Activated CD8-positive, alpha-beta memory T cell treated with anti-CD3 and anti-CD28 coated beads for 36 hours (primary cell): ENCODE results near the gene TLE2. TPM values are rescaled to one million over a fixed set of nuclear protein-coding genes. Genes with fewer than 3 reads are reported as not detected.
"Not testable (repeated sequence)": the region's sequence is repeated elsewhere in the genome, so short reads cannot be mapped to it uniquely, and the experiment has no call there.

Source experiments
- CTCF ChIA-PET: fragments of 350-600 bp; sonication (Branson Sonifier 250); formaldehyde crosslinking; loops from one replicate; lab custom pipeline; 2021; ENCODE audit warnings: antibody characterized with exemption; lab: Charles Lee
- POLR2A ChIA-PET: fragments of 350-600 bp; sonication (Branson Sonifier 250); formaldehyde crosslinking; loops from one replicate; lab custom pipeline; 2021; ENCODE audit warnings: antibody characterized with exemption; lab: Charles Lee
- total RNA-seq, 2 experiments: library from RNA; stranded (reverse); gene quantifications; one replicate each; pipeline ENCODE4 v1.2.3, GENCODE V29; 2021

The TLE2 gene
- total RNA-seq, 2 experiments from 2014 or later = 3.1 to 3.8 TPM

GRCh38 chr19:2982983-2983350, 46.1 kb downstream of the TLE2 start:
- CTCF ChIA-PET = interaction anchor here (1.1 kb wide), 1 partner anchor 126 kb away, joined by 3 read pairs; no protein-coding TSS in a partner anchor
- POLR2A ChIA-PET = no interaction called here

GRCh38 chr19:2982561-2982960, 46.5 kb downstream of the TLE2 start:
- ChIA-PET POLR2A (no interaction called here), CTCF (interaction anchor here (0.6 to 1.1 kb wide), 2 partner anchors 20 to 126 kb away, joined by 3 to 4 read pairs; no protein-coding TSS in a partner anchor)

DNA sequence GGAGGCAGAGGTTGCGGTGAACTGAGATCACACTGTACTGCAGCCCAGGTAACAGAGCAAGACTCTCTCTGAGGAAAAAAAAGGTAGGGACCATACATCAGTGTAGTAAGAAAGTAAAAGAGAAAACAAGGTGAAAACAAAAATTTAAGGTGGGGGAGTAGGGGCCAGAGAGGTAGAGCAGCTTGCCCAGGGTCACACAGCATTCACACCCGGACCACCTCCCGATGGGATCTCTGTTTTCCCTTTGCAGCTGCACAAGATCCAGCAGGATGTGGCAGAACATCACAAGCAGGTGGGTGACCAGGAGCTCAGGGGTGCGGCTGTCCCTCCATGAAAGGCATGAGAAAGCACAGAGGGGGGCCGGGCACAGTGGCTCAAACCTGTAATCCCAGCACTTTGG, 47.2 kb downstream of the TLE2 start:
- POLR2A ChIA-PET = no interaction called here
- CTCF ChIA-PET = interaction anchor here (0.6 to 1.0 kb wide), 2 partner anchors 19 to 616 kb away, joined by 3 to 4 read pairs; no protein-coding TSS in a partner anchor

DNA sequence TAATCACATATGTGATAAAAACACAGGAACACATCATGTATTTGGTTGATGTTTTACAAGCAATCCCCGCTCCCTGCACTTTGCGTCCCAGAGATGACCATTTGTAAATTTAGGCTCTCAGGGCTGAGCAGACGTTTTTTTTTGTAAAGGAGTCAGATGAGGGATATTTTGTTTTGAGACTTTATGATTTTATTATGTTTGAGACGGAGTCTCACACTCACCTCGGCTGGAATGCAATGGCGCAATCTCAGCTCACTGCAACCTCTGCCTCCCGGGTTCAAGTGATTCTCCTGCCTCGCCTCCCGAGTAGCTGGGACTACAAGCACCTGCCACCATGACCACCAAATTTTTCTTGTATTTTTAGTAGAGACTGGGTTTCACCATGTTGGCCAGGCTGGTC, 50.3 kb downstream of the TLE2 start:
- ChIA-PET CTCF (no interaction called here), POLR2A (no interaction called here)

DNA sequence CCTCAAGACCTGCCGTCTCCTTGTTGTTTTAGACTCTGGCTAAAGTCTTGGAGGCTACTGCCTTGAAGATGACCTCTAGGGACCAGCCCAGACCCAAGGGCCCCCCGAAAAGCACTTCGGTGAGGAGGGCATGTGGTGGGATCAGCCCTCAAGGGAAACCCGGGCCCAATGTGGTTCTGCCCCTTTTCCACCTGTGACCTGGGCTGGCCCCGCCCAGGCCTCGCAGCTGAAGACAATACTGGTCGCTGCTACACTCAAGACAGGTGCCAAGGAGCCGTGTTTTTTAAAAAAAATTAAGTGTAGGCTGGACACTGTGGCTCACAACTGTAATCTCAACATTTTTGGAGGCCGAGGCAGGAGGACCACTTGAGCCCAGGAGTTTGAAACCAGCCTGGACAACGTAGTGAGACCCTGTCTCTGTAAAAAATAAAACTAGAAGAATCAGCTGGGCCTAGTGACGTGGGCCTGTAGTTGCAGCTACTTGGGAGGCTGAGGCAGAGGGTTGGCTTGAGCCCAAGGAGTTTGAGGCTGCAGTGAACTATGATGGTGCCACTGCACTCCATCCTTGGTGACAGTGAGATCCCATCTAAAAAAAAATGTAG, 50.8 kb downstream of the TLE2 start:
- ChIA-PET POLR2A (interaction anchor here (0.5 kb wide), 1 partner anchor 108 kb away, joined by 4 read pairs; no protein-coding TSS in a partner anchor), CTCF (interaction anchor here (1.0 to 1.5 kb wide), 2 partner anchors 13 to 28 kb away, joined by 3 read pairs; no protein-coding TSS in a partner anchor)

- CTCF ChIA-PET = interaction anchor here (0.5 to 2.5 kb wide), 6 partner anchors 13 to 1695 kb away, joined by 3 to 7 read pairs (median 3); no protein-coding TSS in a partner anchor
- POLR2A ChIA-PET = interaction anchor here (0.5 kb wide), 2 partner anchors 15 to 108 kb away, joined by 4 read pairs; no protein-coding TSS in a partner anchor
These were observed 51.3 kb downstream of the TLE2 start for GRCh38 chr19:2977746-2978138.

- CTCF ChIA-PET = interaction anchor here (0.5 to 2.5 kb wide), 9 partner anchors 12 to 1696 kb away, joined by 3 to 7 read pairs (median 3); no protein-coding TSS in a partner anchor
- POLR2A ChIA-PET = interaction anchor here (0.5 to 1.1 kb wide), 5 partner anchors 14 to 1007 kb away, joined by 3 to 6 read pairs (median 4); no protein-coding TSS in a partner anchor
These were observed 51.9 kb downstream of the TLE2 start, which contains the start of gene TLE6 for GRCh38 chr19:2977001-2977745. TLE6 (plus strand) TSS chr19:2977564; CDS start chr19:2978234, 670 bp downstream.

- POLR2A ChIA-PET = interaction anchor here (0.5 to 1.1 kb wide), 5 partner anchors 16 to 1008 kb away, joined by 3 to 6 read pairs (median 4); no protein-coding TSS in a partner anchor
- CTCF ChIA-PET = interaction anchor here (0.6 to 2.5 kb wide), 6 partner anchors 12 to 187 kb away, joined by 3 to 7 read pairs (median 3); no protein-coding TSS in a partner anchor
These were observed 52.5 kb downstream of the TLE2 start for GRCh38 chr19:2976609-2977000.

DNA sequence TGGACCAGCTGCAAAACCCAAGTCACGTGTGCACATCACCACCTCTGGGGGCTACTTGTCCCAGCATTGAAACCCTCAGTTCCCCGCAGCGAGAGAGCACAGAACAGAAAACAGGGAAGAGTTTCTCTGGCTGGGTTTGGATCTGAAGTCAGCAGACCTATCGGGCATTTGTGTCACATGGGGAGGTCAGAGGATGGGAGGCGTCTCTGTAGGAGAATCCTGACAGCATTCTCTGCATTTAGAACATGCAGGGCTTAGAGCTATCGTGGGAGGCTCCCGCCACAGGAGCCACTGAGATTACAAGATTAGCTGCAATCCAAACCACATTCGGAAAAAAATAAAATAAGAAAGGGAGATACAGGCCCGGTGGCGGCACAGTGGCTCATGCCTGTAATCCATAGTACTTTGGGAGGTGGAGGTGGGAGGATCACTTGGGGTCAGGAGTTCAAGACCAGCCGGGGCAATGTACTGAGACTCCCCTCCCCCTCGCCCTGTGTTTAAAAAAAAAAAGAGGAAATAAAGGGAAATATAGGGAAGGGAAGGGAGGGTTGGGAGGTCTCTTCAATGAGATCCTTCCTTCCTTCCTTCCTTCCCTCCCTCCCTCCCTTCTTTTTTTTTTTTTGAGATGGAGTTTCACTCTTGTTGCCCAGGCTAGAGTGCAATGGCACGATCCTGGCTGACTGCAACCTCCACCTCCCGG, 54.6 kb downstream of the TLE2 start:
- POLR2A ChIA-PET = no interaction called here

GRCh38 chr19:2973229-2973628, 55.9 kb downstream of the TLE2 start:
- POLR2A ChIA-PET = no interaction called here
- CTCF ChIA-PET = interaction anchor here (0.6 to 1.5 kb wide), 4 partner anchors 30 to 312 kb away, joined by 3 read pairs; no protein-coding TSS in a partner anchor

More for the DNA sequence above, 54.6 kb downstream of the TLE2 start:
- CTCF ChIA-PET = interaction anchor here (1.2 to 1.5 kb wide), 2 partner anchors 29 to 61 kb away, joined by 3 read pairs; no protein-coding TSS in a partner anchor

- ChIA-PET POLR2A (no interaction called here), CTCF (interaction anchor here (0.7 kb wide), 1 partner anchor 322 kb away, joined by 6 read pairs; no protein-coding TSS in a partner anchor)
These were observed 58.8 kb downstream of the TLE2 start for GRCh38 chr19:2970201-2970835.

GRCh38 chr19:2969104-2969504, 60.0 kb downstream of the TLE2 start:
- POLR2A ChIA-PET = no interaction called here
- CTCF ChIA-PET = interaction anchor here (0.7 to 1.5 kb wide), 2 partner anchors 131 to 135 kb away, joined by 3 to 6 read pairs; no protein-coding TSS in a partner anchor

DNA sequence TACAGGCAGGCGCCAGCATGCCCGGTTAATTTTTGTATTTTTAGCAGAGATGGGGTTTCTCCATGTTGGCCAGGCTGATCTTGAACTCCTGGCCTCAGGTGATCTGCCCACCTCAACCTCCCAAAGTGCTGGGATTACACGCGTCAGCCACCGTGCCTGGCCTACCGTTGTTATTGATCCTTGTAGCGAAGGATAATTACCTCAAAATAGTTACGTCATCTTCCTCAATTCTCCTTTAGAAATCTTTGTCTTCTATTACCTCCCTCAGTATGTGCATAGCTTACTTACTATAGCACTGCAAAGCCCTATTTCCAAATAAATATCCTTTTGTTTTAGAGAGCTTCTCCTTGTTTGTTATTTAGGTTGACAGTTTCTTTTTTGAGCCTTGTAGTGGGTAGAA, 61.1 kb downstream of the TLE2 start:
- ChIA-PET CTCF (interaction anchor here (1.0 to 1.5 kb wide), 2 partner anchors 17 to 136 kb away, joined by 3 to 6 read pairs; no protein-coding TSS in a partner anchor), POLR2A (no interaction called here)

DNA sequence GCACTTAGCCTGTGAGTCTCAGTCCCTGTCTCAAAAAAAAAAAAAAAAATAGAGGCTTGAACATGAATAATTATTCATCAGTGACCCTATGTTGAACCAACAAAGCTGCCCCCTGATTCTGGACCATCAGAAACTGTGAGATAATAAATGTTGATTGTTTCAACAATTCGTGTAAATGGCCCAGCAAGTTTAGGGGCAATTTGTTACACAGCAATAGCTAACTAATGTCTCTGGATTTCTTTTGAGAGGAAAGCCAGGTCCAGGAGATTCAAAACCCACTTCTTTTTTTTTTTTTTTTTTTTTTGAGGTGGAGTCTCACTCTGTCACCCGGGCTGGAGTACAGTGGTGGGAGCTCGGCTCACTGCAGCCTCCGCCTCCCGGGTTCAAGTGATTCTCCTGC, 64.2 kb downstream of the TLE2 start:
- POLR2A ChIA-PET = interaction anchor here (0.6 to 0.7 kb wide), 3 partner anchors 38 to 384 kb away, joined by 3 to 13 read pairs (median 8); no protein-coding TSS in a partner anchor
- CTCF ChIA-PET = interaction anchor here (0.7 to 1.6 kb wide), 5 partner anchors 12 to 317 kb away, joined by 3 to 7 read pairs (median 3); partner anchors contain the start of gene TLE6

GRCh38 chr19:2963631-2964030, 65.4 kb downstream of the TLE2 start:
- POLR2A ChIA-PET = not testable (repeated sequence)

GRCh38 chr19:2963122-2963521, 66.0 kb downstream of the TLE2 start:
- CTCF ChIA-PET = interaction anchor here (0.7 to 4.6 kb wide), 14 partner anchors 9 to 856 kb away, joined by 3 to 37 read pairs (median 4); partner anchors contain the start of gene TLE6
- POLR2A ChIA-PET = interaction anchor here (0.7 kb wide), 1 partner anchor 14 kb away, joined by 4 read pairs; the partner anchor contains the start of gene TLE6

More at GRCh38 chr19:2963631-2964030, 65.4 kb downstream of the TLE2 start:
- CTCF ChIA-PET = interaction anchor here (1.7 to 4.6 kb wide), 4 partner anchors 10 to 145 kb away, joined by 3 to 37 read pairs (median 17); no protein-coding TSS in a partner anchor

DNA sequence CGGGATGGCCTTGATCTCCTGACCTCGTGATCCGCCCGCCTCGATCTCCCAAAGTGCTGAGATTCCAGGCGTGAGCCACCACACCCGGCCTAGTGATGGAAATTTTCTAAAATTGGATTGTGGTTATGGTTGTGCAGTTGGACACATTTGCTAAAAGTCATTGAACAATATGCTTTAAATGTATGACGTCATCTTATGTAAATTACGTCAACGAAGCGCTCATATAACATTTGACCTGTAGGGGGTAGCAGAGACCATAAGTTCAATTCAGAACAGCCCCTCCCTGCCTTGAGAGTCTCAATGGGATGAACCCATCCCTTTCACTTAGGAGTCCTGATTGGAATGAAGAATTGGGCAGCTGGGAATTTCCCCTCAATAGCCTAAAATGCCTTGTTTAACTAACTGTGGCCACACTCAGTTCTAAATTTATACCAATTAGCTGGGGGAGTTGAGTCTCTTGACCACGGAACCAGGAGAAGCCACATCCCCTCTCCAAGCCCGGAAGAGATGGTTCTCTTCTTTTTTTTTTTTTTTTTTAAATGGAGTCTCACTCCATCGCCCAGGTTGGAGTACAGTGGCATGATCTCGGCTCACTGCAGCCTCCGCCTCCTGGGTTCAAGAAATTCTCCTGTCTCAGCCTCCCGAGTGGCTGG, 66.9 kb downstream of the TLE2 start:
- CTCF ChIA-PET = interaction anchor here (0.6 to 4.6 kb wide), 21 partner anchors 8 to 332 kb away, joined by 3 to 37 read pairs (median 3); partner anchors contain the start of gene TLE6
- POLR2A ChIA-PET = interaction anchor here (0.6 kb wide), 1 partner anchor 86 kb away, joined by 6 read pairs; no protein-coding TSS in a partner anchor
